WERI-Rb-1 (cell line): ENCODE measurements around the gene MUC5B.

Source experiments
- DNase-seq: peaks from one replicate; pipeline ENCODE4 v3.0.0-alpha.2; 2020
- H3K27ac ChIP-seq: fragments of 250-450 bp; sonication (Bioruptor Pico); 2 replicates; pipeline ENCODE4 v1.5.1; 2020; ENCODE audit warnings: mild to moderate bottlenecking, moderate library complexity
- H3K27me3 ChIP-seq: fragments of 250-450 bp; sonication (Bioruptor Pico); 2 replicates; pipeline ENCODE4 v1.5.1; 2021; ENCODE audit warnings: mild to moderate bottlenecking, low read depth, moderate library complexity; ENCODE audit not compliant: insufficient read depth, severe bottlenecking
- H3K36me3 ChIP-seq: fragments of 250-450 bp; sonication (Bioruptor Pico); 2 replicates; pipeline ENCODE4 v1.5.1; 2020; ENCODE audit warnings: mild to moderate bottlenecking, moderate library complexity
- H3K4me3 ChIP-seq: 2 replicates; pipeline ENCODE4 v1.5.1; 2011; ENCODE audit warnings: low read depth, mild to moderate bottlenecking, control low read depth, low read length
- H3K9me3 ChIP-seq: fragments of 250-450 bp; sonication (Bioruptor Pico); 2 replicates; pipeline ENCODE4 v1.5.1; 2021; ENCODE audit warnings: mild to moderate bottlenecking, moderate library complexity; ENCODE audit not compliant: severe bottlenecking
- CTCF ChIP-seq: IDR thresholded peaks from 2 replicates; pipeline ENCODE4 v1.5.1; 2011; ENCODE audit warnings: low read depth, mild to moderate bottlenecking, control low read depth, inconsistent platforms, low read length

MUC5B gene

GRCh38 chr11:1217151-1217550 lies 5.7 kb upstream of the MUC5B start:
- no peak overlapping the region for H3K4me3 ChIP-seq
- H3K27me3 ChIP-seq: no peaks in the 10 kb centered on the region
- TF ChIP-seq CTCF: no peak
- no peaks in the 10 kb centered on the region for H3K9me3 ChIP-seq
- no peak overlapping the region for H3K27ac ChIP-seq
- H3K36me3 ChIP-seq: no peaks in the 10 kb centered on the region
- DNase-seq: no peak

DNA sequence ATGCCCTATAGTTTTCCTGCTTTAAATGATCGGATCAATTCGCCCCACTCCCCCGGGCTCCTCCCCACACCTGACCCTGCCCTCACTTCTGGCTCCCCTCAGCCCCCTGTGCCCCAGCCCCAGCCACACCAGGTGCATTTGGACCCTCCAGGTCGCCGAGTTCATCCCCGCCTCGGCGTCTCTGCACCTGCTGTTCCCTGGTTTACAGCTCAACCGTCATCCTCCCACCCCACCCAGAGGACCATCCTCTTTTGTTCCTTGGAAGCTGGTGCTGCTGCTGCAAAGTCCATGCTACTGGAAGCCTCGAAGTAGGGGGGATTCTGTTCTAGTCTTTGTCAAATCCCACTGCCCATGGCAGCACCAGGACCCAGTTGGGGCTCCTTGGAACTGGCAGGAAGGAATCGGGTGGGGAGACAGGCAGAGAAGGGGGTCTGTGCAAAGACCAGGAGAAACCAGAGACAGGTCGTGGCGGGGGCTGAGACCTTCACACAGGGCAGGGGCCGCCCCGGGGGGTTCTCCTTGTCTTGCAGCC lies 4.5 kb upstream of the MUC5B start:
- H3K27me3 ChIP-seq: no peaks in the 10 kb centered on the region

GRCh38 chr11:1218788-1219445 lies 3.9 kb upstream of the MUC5B start:
- TF ChIP-seq CTCF: no peak
- no peaks in the 10 kb centered on the region for H3K9me3 ChIP-seq
- no peak overlapping the region for H3K4me3 ChIP-seq
- H3K27me3 ChIP-seq: no peaks in the 10 kb centered on the region
- peak overlapping the region; percentile 36; the same call in 1 of the 2 replicates for H3K27ac ChIP-seq
- no peak for DNase-seq
- no peaks in the 10 kb centered on the region for H3K36me3 ChIP-seq

More for the DNA sequence above, 4.5 kb upstream of the MUC5B start:
- Histone ChIP-seq H3K27ac (no peak overlapping the region), H3K4me3 (no peak overlapping the region), H3K9me3 (no peaks in the 10 kb centered on the region), H3K36me3 (no peaks in the 10 kb centered on the region)
- no peak for TF ChIP-seq CTCF
- DNase-seq: no peak

GRCh38 chr11:1219446-1219833 lies 3.4 kb upstream of the MUC5B start:
- no peak overlapping the region for H3K4me3 ChIP-seq
- H3K9me3 ChIP-seq: no peaks in the 10 kb centered on the region
- no peak for TF ChIP-seq CTCF
- H3K36me3 ChIP-seq: no peaks in the 10 kb centered on the region
- DNase-seq: no peak
- H3K27ac ChIP-seq: peak overlapping the region; percentile 36
- no peaks in the 10 kb centered on the region for H3K27me3 ChIP-seq

DNA sequence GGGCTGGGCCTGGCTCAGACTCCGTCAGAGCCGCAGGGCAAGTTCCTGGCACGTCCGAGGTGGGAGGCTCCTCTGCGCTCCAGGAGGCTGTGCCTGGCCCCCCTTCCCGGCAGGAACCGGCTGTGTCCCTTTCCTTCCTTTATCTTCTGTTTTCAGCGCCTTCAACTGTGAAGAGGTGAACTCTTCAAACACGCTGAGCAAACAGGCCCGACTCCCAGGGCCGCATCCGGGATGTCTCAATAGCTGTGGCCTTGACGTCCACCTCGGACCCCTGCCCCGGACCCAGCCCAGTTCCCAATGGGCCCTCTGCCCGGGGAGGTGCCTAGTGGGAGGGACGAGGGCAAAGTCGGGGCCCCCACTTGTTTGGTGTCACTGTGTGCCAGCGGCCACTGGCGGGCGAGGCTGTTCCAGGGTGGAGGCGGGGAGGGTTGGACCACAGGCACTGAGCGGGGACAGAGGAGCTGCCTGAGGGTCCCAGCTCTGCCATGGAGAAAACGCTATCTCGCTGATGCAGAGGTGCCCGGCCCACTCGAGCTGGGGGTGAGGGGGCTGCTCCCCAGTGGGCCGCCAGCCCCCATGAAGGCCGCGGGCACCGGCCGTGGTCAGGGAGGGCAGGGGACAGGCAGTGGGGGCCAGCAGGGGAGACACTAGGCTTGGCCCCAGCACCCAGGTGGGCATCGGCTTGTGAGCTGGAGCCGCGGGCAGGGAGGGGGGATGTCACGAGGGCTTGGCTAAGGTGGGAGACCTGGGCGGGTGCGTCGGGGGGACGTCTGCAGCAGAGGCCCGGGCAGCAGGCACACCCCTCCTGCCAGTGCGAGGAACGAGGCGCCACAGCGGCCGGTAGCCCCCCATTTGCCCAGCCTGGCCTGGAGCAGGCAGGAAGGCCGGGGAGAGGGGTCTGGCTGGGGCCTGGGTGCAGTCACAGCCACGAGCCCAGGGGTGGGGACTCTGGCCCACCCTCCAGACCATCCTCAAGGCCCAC lies 2.7 kb upstream of the MUC5B start:
- no peaks in the 10 kb centered on the region for H3K27me3 ChIP-seq
- H3K36me3 ChIP-seq: no peaks in the 10 kb centered on the region
- H3K9me3 ChIP-seq: no peaks in the 10 kb centered on the region
- H3K27ac ChIP-seq: peak overlapping the region; percentile 36
- TF ChIP-seq CTCF: no peak
- no peak overlapping the region for H3K4me3 ChIP-seq
- DNase-seq: no peak
